ENCODE results near the gene CHAF1B. TPM values are rescaled to one million over a fixed set of nuclear protein-coding genes. Genes with fewer than 3 reads are reported as not detected.

Gene CHAF1B
- total RNA-seq, 6 experiments from 2014 or later: 0.27 to 2.1 (median 0.72) TPM

- 70% methylated on average over 4 of the region's 5 CpGs for WGBS (ENCODE audit: insufficient coverage, low coverage, low lambda C conversion rate, missing lambda C conversion rate)
- TF ChIP-seq CTCF (IDR thresholded peaks at IDR 0.05) (no peak), POLR2A (IDR thresholded peaks at IDR 0.05) (no peak)
- intact Hi-C loops (cut with DNase I): no loop called here
- no peaks in the 10 kb centered on the region for H3K9me3 ChIP-seq
- no peaks in the 10 kb centered on the region for H3K27me3 ChIP-seq
- H3K27ac ChIP-seq: no peak overlapping the region
- DNase-seq (no peak), ATAC-seq (peak in 1 of 4 donors; percentile 42)
- H3K4me1 ChIP-seq: no peaks in the 10 kb centered on the region
- no peak overlapping the region for H3K4me3 ChIP-seq
- no peaks in the 10 kb centered on the region for H3K36me3 ChIP-seq
Measured at GRCh38 chr21:36436829-36437744, 51.9 kb downstream of the CHAF1B start.

- no peaks in the 10 kb centered on the region for H3K36me3 ChIP-seq
- no peaks in the 10 kb centered on the region for H3K4me1 ChIP-seq
- no peaks in the 10 kb centered on the region for H3K27me3 ChIP-seq
- peak in 3 of 4 donors; percentile 16 to 79 (median 52) for ATAC-seq
- H3K9me3 ChIP-seq: no peaks in the 10 kb centered on the region
- H3K4me3 ChIP-seq: no peak overlapping the region
- no peak for TF ChIP-seq POLR2A (IDR thresholded peaks at IDR 0.05)
- no peak for TF ChIP-seq CTCF (IDR thresholded peaks at IDR 0.05)
- DNase-seq: peak in 1 of 3 donors; percentile 4
- intact Hi-C loops (cut with DNase I): no loop called here
- no peak overlapping the region for H3K27ac ChIP-seq
- WGBS (ENCODE audit: insufficient coverage, low coverage, low lambda C conversion rate, missing lambda C conversion rate): 14% methylated on average over 6 of the region's 6 CpGs
Measured at GRCh38 chr21:36437745-36438128, 52.5 kb downstream of the CHAF1B start.

- WGBS (ENCODE audit: insufficient coverage, low coverage, low lambda C conversion rate, missing lambda C conversion rate): 93% methylated on average over 5 of the region's 6 CpGs
- Histone ChIP-seq H3K4me3 (no peak overlapping the region), H3K36me3 (no peaks in the 10 kb centered on the region), H3K9me3 (no peaks in the 10 kb centered on the region), H3K4me1 (no peaks in the 10 kb centered on the region), H3K27me3 (no peaks in the 10 kb centered on the region), H3K27ac (no peak overlapping the region)
- DNase-seq (no peak), ATAC-seq (no peak)
- TF ChIP-seq POLR2A (IDR thresholded peaks at IDR 0.05) (no peak), CTCF (IDR thresholded peaks at IDR 0.05) (no peak)
- intact Hi-C loops (cut with DNase I): no loop called here
Measured at GRCh38 chr21:36441715-36442114, 56.5 kb downstream of the CHAF1B start.

GRCh38 chr21:36446301-36446700 lies 61.1 kb downstream of the CHAF1B start:
- no peak for DNase-seq
- no peaks in the 10 kb centered on the region for H3K4me1 ChIP-seq
- no peak overlapping the region for H3K27ac ChIP-seq
- TF ChIP-seq CTCF (IDR thresholded peaks at IDR 0.05) (no peak), POLR2A (IDR thresholded peaks at IDR 0.05) (no peak)
- ATAC-seq: no peak
- no peak overlapping the region for H3K4me3 ChIP-seq
- no peaks in the 10 kb centered on the region for H3K9me3 ChIP-seq
- WGBS (ENCODE audit: insufficient coverage, low coverage, low lambda C conversion rate, missing lambda C conversion rate): 69% methylated on average over 9 of the region's 10 CpGs
- H3K27me3 ChIP-seq: no peaks in the 10 kb centered on the region
- intact Hi-C loops (cut with DNase I): no loop called here
- H3K36me3 ChIP-seq: no peaks in the 10 kb centered on the region

All from right lobe of liver (tissue), 6 donors.